Pancreas (tissue), 10 donors: ENCODE measurements around the gene OTULINL. TPM values are rescaled to one million over a fixed set of nuclear protein-coding genes. Genes with fewer than 3 reads are reported as not detected.

ENCODE experiments used
- ATAC-seq, 4 donors: fragments of 200-7000 bp; cut with Tn5 transposase; one replicate each; pipeline versions ENCODE4 v1.8.0 to v1.9.1; 2020; ENCODE audit warnings: mild to moderate bottlenecking in 4 of 4, moderate library complexity in 4 of 4
- DNase-seq, 6 donors: peaks; one replicate each; pipeline ENCODE4 v3.0.0-alpha.2; 2020
- FAIRE-seq: peaks from 2 replicates; lab custom pipeline; 2012; peaks lifted over from hg19 to GRCh38; lab: Jason Lieb, UNC
- H3K27ac ChIP-seq, 4 donors: fragments of 200-600 bp; sonication (generic); 1 replicate in 3 of 4; 2 replicates in 1 of 4; pipeline versions ENCODE4 v1.5.0 to v1.8.0; 2020
- H3K27me3 ChIP-seq, 4 donors: fragments of 200-600 bp; one replicate each; pipeline ENCODE4 v1.8.0; 2021
- H3K36me3 ChIP-seq, 3 donors: fragments of 200-600 bp; sonication (generic) in 1 of 3; one replicate each; pipeline versions ENCODE4 v1.5.0 to v1.8.0; 2020 to 2021
- H3K4me1 ChIP-seq, 3 donors: fragments of 200-600 bp; one replicate each; pipeline ENCODE4 v1.8.0; 2021
- H3K4me3 ChIP-seq, 4 donors: fragments of 200-600 bp; sonication (generic) in 2 of 4; one replicate each; pipeline versions ENCODE4 v1.5.0 to v1.8.0; 2020 to 2021
- H3K9me3 ChIP-seq, 4 donors: fragments of 200-600 bp; one replicate each; pipeline ENCODE4 v1.8.0; 2021
- WGBS, 2 donors: extraction: QIAGEN DNeasy Blood & Tissue Kit; methylation state at CpG; one replicate each; pipeline ENCODE4 v1.1.7; 2013; 5-methylcytosine and 5-hydroxymethylcytosine counted together
- intact Hi-C, 3 donors: fragments of 100-400 bp; cut with DNase I; formaldehyde crosslinking; loops; one replicate each; pipeline versions ENCODE4 v1.11.1 to v1.14.2; 2022
- polyA plus RNA-seq, 2 donors: library from polyadenylated mRNA; stranded (reverse); fragments of 200-250 nt; gene quantifications; one replicate each; pipeline ENCODE4 v1.2.3, GENCODE V29; 2013
- total RNA-seq, 6 donors: library from RNA; stranded (reverse); fragmentation: NEBNext Ultra II Directional in 4 of 6; extraction: Animal tissue kit (Norgen Biotek cat#: 25700) in 4 of 6; gene quantifications; one replicate each; pipeline versions ENCODE4 v1.2.1 to v1.2.4, GENCODE V29; 2021 to 2023
- TF ChIP-seq, protein P1 (sequence below), 4 donors: fragments of 200-600 bp; sonication (generic) in 3 of 4; IDR thresholded peaks; one replicate each; pipeline versions ENCODE4 v1.5.0 to v1.8.0; 2021; ENCODE audit warnings: antibody characterized with exemption in 4 of 4
- donor health status: healthy with polysubstance abuse.
- donor health status: DM: no; HTN: no; CAD: no; lungs with moderate emphysema.
- donor health status: DM: no; HTN: no; CAD: no.
- donor health status: control.
- donor health status: control.
- donor health status: Bipolar disorder and iron deficiency.
- donor health status: DM: yes; HTN: yes; CAD: no.
- donor health status: DM: no; HTN: no; CAD: no.
- donor health status: DM: no; HTN: no; CAD: no.
- donor health status: DM: yes; HTN: yes; CAD: no.

OTULINL gene
- total RNA-seq: 10 to 100 TPM in 5 of 6 donors, 1 to 10 TPM in 1; 6.3 to 24.2 (median 13.0) TPM
- 10 to 100 TPM in 1 of 2 donors, 1 to 10 TPM in 1; 4.6 to 23.8 TPM for polyA plus RNA-seq

DNA sequence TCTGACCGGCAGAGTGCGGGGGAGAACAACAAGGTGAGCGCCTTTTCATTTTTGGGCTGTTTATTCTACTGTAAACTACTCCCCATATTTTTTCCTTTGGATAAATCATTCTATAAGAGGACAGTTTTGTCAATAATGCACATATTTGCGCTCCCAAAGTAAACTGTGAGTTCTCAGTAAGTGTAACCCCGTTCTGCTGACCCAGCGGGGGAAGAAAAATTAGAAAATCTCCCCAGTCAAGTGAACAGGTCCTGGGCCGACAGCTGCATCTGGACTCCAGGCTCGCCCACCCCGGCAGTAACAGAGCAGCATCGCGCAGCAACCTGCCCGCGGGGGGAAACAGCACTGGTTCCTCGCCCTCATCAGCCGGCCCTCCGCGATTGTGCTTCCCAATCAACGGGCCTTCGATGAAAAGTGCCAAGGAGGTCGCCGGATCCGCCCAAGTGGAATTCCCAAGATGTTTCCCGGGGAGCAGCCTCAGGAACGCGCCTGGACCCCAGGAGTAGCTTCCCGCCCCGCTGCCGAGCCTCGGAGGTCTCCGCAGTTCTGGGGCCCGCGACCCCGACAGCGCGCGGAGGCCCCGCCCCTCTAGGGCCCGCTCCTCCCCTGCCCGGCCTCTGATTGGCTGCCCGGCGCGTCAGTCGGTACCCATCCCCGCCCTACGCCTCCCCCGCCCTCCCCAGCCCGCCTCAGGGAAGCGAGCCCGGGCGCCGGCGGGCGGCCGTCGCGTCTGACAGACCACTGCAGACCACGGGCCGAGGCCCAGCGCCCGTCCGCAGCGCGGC, at the start of gene OTULINL:
TSS of gene OTULINL (plus strand) at position 687 of the 785 bp plus-strand sequence. CDS start 103 bp downstream, outside the sequence.
- Histone ChIP-seq H3K4me1 (peaks cover 10 to 21% (median 17%) of the 10 kb centered on the region in 3 donors), H3K27me3 (no peaks in the 10 kb centered on the region), H3K9me3 (no peaks in the 10 kb centered on the region), H3K36me3 (no peaks in the 10 kb centered on the region), H3K4me3 (peak within 1 kb of the TSS; percentile 61 to 95 (median 82)), H3K27ac (peak within 1 kb of the TSS; percentile 56 to 76 (median 74))
- peak; percentile 85 to 94 (median 91) for DNase-seq
- intact Hi-C loops: no loop called here
- peak; percentile 84 to 95 (median 92) for ATAC-seq
- TF ChIP-seq, protein P1, sequence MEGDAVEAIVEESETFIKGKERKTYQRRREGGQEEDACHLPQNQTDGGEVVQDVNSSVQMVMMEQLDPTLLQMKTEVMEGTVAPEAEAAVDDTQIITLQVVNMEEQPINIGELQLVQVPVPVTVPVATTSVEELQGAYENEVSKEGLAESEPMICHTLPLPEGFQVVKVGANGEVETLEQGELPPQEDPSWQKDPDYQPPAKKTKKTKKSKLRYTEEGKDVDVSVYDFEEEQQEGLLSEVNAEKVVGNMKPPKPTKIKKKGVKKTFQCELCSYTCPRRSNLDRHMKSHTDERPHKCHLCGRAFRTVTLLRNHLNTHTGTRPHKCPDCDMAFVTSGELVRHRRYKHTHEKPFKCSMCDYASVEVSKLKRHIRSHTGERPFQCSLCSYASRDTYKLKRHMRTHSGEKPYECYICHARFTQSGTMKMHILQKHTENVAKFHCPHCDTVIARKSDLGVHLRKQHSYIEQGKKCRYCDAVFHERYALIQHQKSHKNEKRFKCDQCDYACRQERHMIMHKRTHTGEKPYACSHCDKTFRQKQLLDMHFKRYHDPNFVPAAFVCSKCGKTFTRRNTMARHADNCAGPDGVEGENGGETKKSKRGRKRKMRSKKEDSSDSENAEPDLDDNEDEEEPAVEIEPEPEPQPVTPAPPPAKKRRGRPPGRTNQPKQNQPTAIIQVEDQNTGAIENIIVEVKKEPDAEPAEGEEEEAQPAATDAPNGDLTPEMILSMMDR (IDR thresholded peaks at IDR 0.05): no peak
- WGBS, 2 donors: 6 to 7% methylated on average over 47 to 63 of the region's 63 CpGs
- no peak for FAIRE-seq

DNA sequence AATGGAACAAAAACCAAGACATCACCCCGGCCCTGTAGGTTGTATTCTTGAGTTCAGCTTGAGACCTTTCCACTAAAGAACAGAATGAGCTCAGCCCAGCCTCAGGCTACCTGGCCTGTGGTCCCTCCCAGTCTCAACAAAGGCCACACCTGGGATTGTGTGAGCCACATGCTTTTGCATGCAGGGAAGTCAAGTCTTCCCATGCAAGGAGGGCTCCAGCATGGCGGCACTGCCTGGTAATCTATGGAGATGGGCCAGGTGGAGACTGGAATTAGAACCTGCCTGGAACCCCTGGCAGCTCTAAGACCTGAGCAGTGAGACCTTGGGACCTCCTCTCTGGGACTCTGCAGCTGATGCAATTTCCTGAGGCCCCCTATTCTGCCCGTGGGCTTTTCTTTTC, 49.4 kb upstream of the OTULINL start:
- TF ChIP-seq, protein P1 (IDR thresholded peaks at IDR 0.05): no peak
- Histone ChIP-seq H3K9me3 (no peaks in the 10 kb centered on the region), H3K36me3 (no peaks in the 10 kb centered on the region), H3K4me1 (peaks cover 0 to 5% (median 0%) of the 10 kb centered on the region in 3 donors), H3K27ac (no peak overlapping the region), H3K4me3 (no peak overlapping the region), H3K27me3 (no peaks in the 10 kb centered on the region)
- intact Hi-C loops: no loop called here
- WGBS, 2 donors: 58 to 83% methylated on average over 3 of the region's 3 CpGs
- DNase-seq: no peak
- ATAC-seq: no peak
- no peak for FAIRE-seq

DNA sequence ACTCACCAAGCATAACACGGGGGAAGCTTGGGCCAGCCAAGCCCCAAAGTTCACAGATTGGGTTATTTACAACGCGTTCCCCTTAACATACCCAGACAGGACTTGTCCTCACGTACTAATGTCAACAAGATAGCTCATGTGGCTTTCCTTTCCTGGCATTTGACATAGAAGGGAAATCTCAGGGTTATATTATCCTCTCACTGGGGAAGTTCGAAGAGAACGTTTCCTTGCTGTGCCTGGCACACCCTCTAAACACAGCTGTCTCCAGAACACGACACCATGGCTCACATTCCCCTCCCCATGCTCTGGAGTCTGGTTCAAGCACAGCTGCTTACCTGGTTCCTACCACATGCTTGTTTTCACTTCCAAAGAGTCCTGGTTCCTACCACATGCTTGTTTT, 46.8 kb upstream of the OTULINL start:
- Histone ChIP-seq H3K4me3 (no peak overlapping the region), H3K36me3 (no peaks in the 10 kb centered on the region), H3K9me3 (no peaks in the 10 kb centered on the region), H3K27me3 (no peaks in the 10 kb centered on the region), H3K4me1 (no peaks in the 10 kb centered on the region), H3K27ac (no peak overlapping the region)
- ATAC-seq (peak in 1 of 4 donors; percentile 44), DNase-seq (no peak), FAIRE-seq (no peak)
- TF ChIP-seq, protein P1 (IDR thresholded peaks at IDR 0.05): no peak
- intact Hi-C loops: no loop called here
- WGBS, 2 donors: 20 to 29% methylated on average over 7 of the region's 7 CpGs

DNA sequence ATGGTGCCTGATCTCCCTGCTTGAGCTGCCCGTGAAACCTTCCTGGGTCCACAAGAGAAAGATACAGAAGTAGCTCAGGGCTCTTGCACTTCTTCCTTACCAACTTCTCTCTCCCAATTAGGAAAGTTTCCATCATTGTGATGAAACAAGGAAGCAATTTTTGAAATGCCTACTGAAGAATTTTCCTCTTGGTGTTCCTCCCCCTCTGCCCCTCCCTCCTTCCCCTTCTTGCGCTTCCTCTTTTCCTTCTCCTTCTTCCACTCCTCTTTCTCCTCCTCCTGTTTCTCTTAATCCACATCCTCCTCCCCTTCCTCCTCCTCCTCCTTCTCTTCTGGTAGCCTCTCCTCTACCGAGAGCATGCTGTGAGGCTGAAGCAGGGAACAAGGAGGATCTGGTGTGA, 36.3 kb upstream of the OTULINL start:
- DNase-seq (no peak), ATAC-seq (peak in 2 of 4 donors; percentile 41 to 63), FAIRE-seq (no peak)
- no peaks in the 10 kb centered on the region for H3K9me3 ChIP-seq
- TF ChIP-seq, protein P1 (IDR thresholded peaks at IDR 0.05): no peak
- H3K27ac ChIP-seq: no peak overlapping the region
- H3K27me3 ChIP-seq: no peaks in the 10 kb centered on the region
- H3K4me3 ChIP-seq: no peak overlapping the region
- H3K4me1 ChIP-seq: no peaks in the 10 kb centered on the region
- intact Hi-C loops: no loop called here
- WGBS, 2 donors: 65 to 74% methylated on average over 3 of the region's 3 CpGs
- no peaks in the 10 kb centered on the region for H3K36me3 ChIP-seq

DNA sequence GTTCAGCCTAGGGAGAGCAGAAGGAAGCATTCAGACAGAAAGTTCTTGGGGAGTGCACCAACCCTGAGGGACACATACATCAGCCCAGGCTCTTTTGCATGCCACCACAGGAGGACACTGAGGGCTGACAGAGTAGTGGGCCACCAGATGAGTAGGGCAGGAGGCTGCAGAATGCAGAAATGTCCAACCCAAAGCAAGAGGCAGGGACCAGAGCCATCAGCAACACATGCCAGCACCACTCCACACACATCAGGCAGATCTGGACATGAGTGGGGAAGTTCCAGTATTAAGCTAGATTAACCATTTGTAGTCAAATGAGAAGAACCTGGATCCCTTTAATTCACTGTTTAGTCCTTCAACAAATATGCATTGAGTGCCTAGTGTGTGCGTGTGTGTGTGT, 35.7 kb upstream of the OTULINL start:
- ATAC-seq: peak in 2 of 4 donors; percentile 42 to 53
- WGBS, 2 donors: 50 to 81% methylated on average over 1 of the region's 1 CpG
- no peak for DNase-seq

More for the DNA sequence above, 35.7 kb upstream of the OTULINL start:
- Histone ChIP-seq H3K4me1 (no peaks in the 10 kb centered on the region), H3K9me3 (no peaks in the 10 kb centered on the region), H3K4me3 (no peak overlapping the region), H3K27ac (no peak overlapping the region), H3K36me3 (no peaks in the 10 kb centered on the region), H3K27me3 (no peaks in the 10 kb centered on the region)
- intact Hi-C loops: no loop called here
- FAIRE-seq: no peak
- TF ChIP-seq, protein P1 (IDR thresholded peaks at IDR 0.05): no peak
